ENCODE data around the gene TMCO4. TPM values are rescaled to one million over a fixed set of nuclear protein-coding genes. Genes with fewer than 3 reads are reported as not detected.

TMCO4 gene
- total RNA-seq, 1 donor from 2014 or later, result 10.0 TPM

- no peaks in the 10 kb centered on the region for H3K9me3 Mint-ChIP-seq (ENCODE audit: low read depth)
- H3K27me3 Mint-ChIP-seq (ENCODE audit: low read depth), result no peaks in the 10 kb centered on the region
- TF ChIP-seq CTCF (IDR thresholded peaks at IDR 0.05), result no peak
- no peak overlapping the region for H3K27ac Mint-ChIP-seq (ENCODE audit: unreplicated experiment)
- no peak overlapping the region for H3K4me3 Mint-ChIP-seq (ENCODE audit: unreplicated experiment)
- no peaks in the 10 kb centered on the region for H3K4me1 Mint-ChIP-seq (ENCODE audit: low read depth)
- peaks cover 5% of the 10 kb centered on the region for H3K36me3 Mint-ChIP-seq (ENCODE audit: low read depth)
- no peak for DNase-seq (ENCODE audit: low spot score)
These were observed 96.4 kb downstream of the TMCO4 start for GRCh38 chr1:19703280-19703679.

- DNase-seq (ENCODE audit: low spot score), result no peak
- TF ChIP-seq CTCF (IDR thresholded peaks at IDR 0.05), result no peak
- no peak overlapping the region for H3K27ac Mint-ChIP-seq (ENCODE audit: unreplicated experiment)
- H3K27me3 Mint-ChIP-seq (ENCODE audit: low read depth), result no peaks in the 10 kb centered on the region
- H3K9me3 Mint-ChIP-seq (ENCODE audit: low read depth), result no peaks in the 10 kb centered on the region
- H3K4me1 Mint-ChIP-seq (ENCODE audit: low read depth), result no peaks in the 10 kb centered on the region
- no peak overlapping the region for H3K4me3 Mint-ChIP-seq (ENCODE audit: unreplicated experiment)
- peaks cover 6% of the 10 kb centered on the region for H3K36me3 Mint-ChIP-seq (ENCODE audit: low read depth)
These were observed 99.5 kb downstream of the TMCO4 start for GRCh38 chr1:19700079-19700777.

- Mint-ChIP-seq H3K27me3 (ENCODE audit: low read depth) (no peaks in the 10 kb centered on the region), H3K9me3 (ENCODE audit: low read depth) (no peaks in the 10 kb centered on the region), H3K4me1 (ENCODE audit: low read depth) (no peaks in the 10 kb centered on the region), H3K27ac (ENCODE audit: unreplicated experiment) (no peak overlapping the region), H3K36me3 (ENCODE audit: low read depth) (peaks cover 10% of the 10 kb centered on the region), H3K4me3 (ENCODE audit: unreplicated experiment) (no peak overlapping the region)
- DNase-seq (ENCODE audit: low spot score), result no peak
- TF ChIP-seq CTCF (IDR thresholded peaks at IDR 0.05), result no peak
These were observed 101.5 kb downstream of the TMCO4 start for GRCh38 chr1:19698181-19698580.

GRCh38 chr1:19696820-19697219 is 102.9 kb downstream of the TMCO4 start:
- H3K27me3 Mint-ChIP-seq (ENCODE audit: low read depth), result no peaks in the 10 kb centered on the region
- no peaks in the 10 kb centered on the region for H3K9me3 Mint-ChIP-seq (ENCODE audit: low read depth)
- H3K36me3 Mint-ChIP-seq (ENCODE audit: low read depth), result peaks cover 11% of the 10 kb centered on the region

GRCh38 chr1:19695772-19696171 is 103.9 kb downstream of the TMCO4 start:
- Mint-ChIP-seq H3K4me1 (ENCODE audit: low read depth) (no peaks in the 10 kb centered on the region), H3K9me3 (ENCODE audit: low read depth) (no peaks in the 10 kb centered on the region), H3K27ac (ENCODE audit: unreplicated experiment) (no peak overlapping the region), H3K36me3 (ENCODE audit: low read depth) (peaks cover 11% of the 10 kb centered on the region), H3K4me3 (ENCODE audit: unreplicated experiment) (no peak overlapping the region), H3K27me3 (ENCODE audit: low read depth) (no peaks in the 10 kb centered on the region)
- no peak for TF ChIP-seq CTCF (IDR thresholded peaks at IDR 0.05)
- DNase-seq (ENCODE audit: low spot score), result no peak

More at GRCh38 chr1:19696820-19697219, 102.9 kb downstream of the TMCO4 start:
- no peak overlapping the region for H3K4me3 Mint-ChIP-seq (ENCODE audit: unreplicated experiment)
- no peak for TF ChIP-seq CTCF (IDR thresholded peaks at IDR 0.05)
- H3K27ac Mint-ChIP-seq (ENCODE audit: unreplicated experiment), result no peak overlapping the region
- H3K4me1 Mint-ChIP-seq (ENCODE audit: low read depth), result no peaks in the 10 kb centered on the region
- DNase-seq (ENCODE audit: low spot score), result no peak
